Endodermal cell (in vitro differentiated cells): ENCODE data around the gene KCNMA1. TPM values are rescaled to one million over a fixed set of nuclear protein-coding genes. Genes with fewer than 3 reads are reported as not detected.
A peak's percentile ranks its signal among the peaks of the same experiment; 100 is the strongest.

ENCODE experiments used
- DNase-seq: peaks from one replicate; pipeline ENCODE4 v3.0.0-alpha.2; 2017
- H3K27ac ChIP-seq: 2 replicates; pipeline ENCODE4 v1.5.1; 2013; ENCODE audit warnings: mild to moderate bottlenecking, low read depth, low read length, moderate library complexity
- H3K27me3 ChIP-seq: 2 replicates; pipeline ENCODE4 v1.6.1; 2013; ENCODE audit warnings: mild to moderate bottlenecking, low read length, moderate library complexity; ENCODE audit not compliant: insufficient read depth, control insufficient read depth, poor library complexity, severe bottlenecking
- H3K36me3 ChIP-seq: 2 replicates; pipeline ENCODE4 v1.7.0; 2013; ENCODE audit warnings: mild to moderate bottlenecking, low read length, moderate library complexity; ENCODE audit not compliant: control insufficient read depth, insufficient read depth
- H3K4me1 ChIP-seq: one replicate; pipeline ENCODE4 v1.7.0; 2013; ENCODE audit warnings: low read length; ENCODE audit not compliant: control insufficient read depth, insufficient read depth
- H3K4me3 ChIP-seq: 2 replicates; pipeline ENCODE4 v1.5.1; 2013; ENCODE audit warnings: mild to moderate bottlenecking, low read length, moderate library complexity
- H3K9ac ChIP-seq: 2 replicates; pipeline ENCODE4 v1.6.1; 2013; ENCODE audit warnings: mild to moderate bottlenecking, low read length, moderate library complexity; ENCODE audit not compliant: poor library complexity, severe bottlenecking; ENCODE audit errors: extremely low read depth
- H3K9me3 ChIP-seq: 2 replicates; pipeline ENCODE4 v1.6.1; 2013; ENCODE audit warnings: mild to moderate bottlenecking, low read length, moderate library complexity; ENCODE audit not compliant: control insufficient read depth
- H3K27ac Mint-ChIP-seq: 2 replicates; pipeline ENCODE4 v1.8.0; 2020; ENCODE audit warnings: mixed read lengths
- H3K27me3 Mint-ChIP-seq: 2 replicates; pipeline ENCODE4 v1.8.0; 2021; ENCODE audit warnings: mild to moderate bottlenecking, mixed read lengths; ENCODE audit not compliant: insufficient read depth
- H3K36me3 Mint-ChIP-seq: 2 replicates; pipeline ENCODE4 v1.8.0; 2020; ENCODE audit warnings: low read depth, mixed read lengths
- H3K4me1 Mint-ChIP-seq: 2 replicates; pipeline ENCODE4 v1.8.0; 2020; ENCODE audit warnings: mixed read lengths
- H3K4me3 Mint-ChIP-seq: 2 replicates; pipeline ENCODE4 v1.8.0; 2020; ENCODE audit warnings: mild to moderate bottlenecking, moderate library complexity, mixed read lengths
- H3K9me3 Mint-ChIP-seq: 2 replicates; pipeline ENCODE4 v1.8.0; 2020; ENCODE audit warnings: mild to moderate bottlenecking, mixed read lengths
- CTCF ChIP-seq: fragments of 200-600 bp; sonication (generic); conservative IDR thresholded peaks from 2 replicates; pipeline ENCODE4 v1.5.0; 2021; ENCODE audit warnings: antibody characterized with exemption, mild to moderate bottlenecking
- WGBS, 2 experiments: methylation state at CpG; one replicate each; pipeline versions ENCODE4 v1.1.5 to v1.1.7; 2013; ENCODE audit warnings: missing lambda C conversion rate in 2 of 2, mixed read lengths in 1 of 2; ENCODE audit not compliant: insufficient coverage in 1 of 2, insufficient read length in 1 of 2; 5-methylcytosine and 5-hydroxymethylcytosine counted together
- total RNA-seq, 2 donors: library from RNA; stranded (reverse); fragmentation: NEBNext Ultra II Directional in 1 of 2; extraction: Animal tissue kit (Norgen Biotek cat#: 25700) in 1 of 2; gene quantifications; 2 replicates in 1 of 2; 3 replicates in 1 of 2; pipeline ENCODE4 v1.2.1, GENCODE V29; 2021

Gene KCNMA1
- total RNA-seq, 2 donors from 2014 or later, result 0.55 to 1.3 TPM

GRCh38 chr10:77380191-77380590 is 257.4 kb downstream of the KCNMA1 start:
- Histone ChIP-seq H3K4me1 (no peaks in the 10 kb centered on the region), H3K36me3 (no peaks in the 10 kb centered on the region), H3K9me3 (no peaks in the 10 kb centered on the region), H3K27me3 (peaks cover 11% of the 10 kb centered on the region), H3K27ac (no peak overlapping the region), H3K9ac (no peak overlapping the region), H3K4me3 (no peak overlapping the region)
- no peak for DNase-seq
- Mint-ChIP-seq H3K4me3 (no peak overlapping the region), H3K9me3 (no peaks in the 10 kb centered on the region), H3K36me3 (no peaks in the 10 kb centered on the region), H3K27ac (no peak overlapping the region), H3K4me1 (no peaks in the 10 kb centered on the region), H3K27me3 (peaks cover 2% of the 10 kb centered on the region)
- TF ChIP-seq CTCF, result no peak
- 85 to 88% methylated on average over 3 of the region's 3 CpGs for WGBS, 2 experiments

GRCh38 chr10:77378366-77379349 is 258.9 kb downstream of the KCNMA1 start:
- Histone ChIP-seq H3K36me3 (no peaks in the 10 kb centered on the region), H3K4me1 (no peaks in the 10 kb centered on the region), H3K4me3 (no peak overlapping the region), H3K27ac (no peak overlapping the region), H3K9ac (no peak overlapping the region), H3K27me3 (peaks cover 11% of the 10 kb centered on the region), H3K9me3 (no peaks in the 10 kb centered on the region)
- H3K4me3 Mint-ChIP-seq, result no peak overlapping the region
- H3K9me3 Mint-ChIP-seq, result no peaks in the 10 kb centered on the region
- H3K4me1 Mint-ChIP-seq, result no peaks in the 10 kb centered on the region
- no peak for DNase-seq
- peaks cover 2% of the 10 kb centered on the region for H3K27me3 Mint-ChIP-seq
- WGBS, 2 experiments, result 88 to 100% methylated on average over 2 to 4 of the region's 4 CpGs
- no peaks in the 10 kb centered on the region for H3K36me3 Mint-ChIP-seq
- H3K27ac Mint-ChIP-seq, result no peak overlapping the region
- no peak for TF ChIP-seq CTCF

GRCh38 chr10:77377678-77378352 is 259.8 kb downstream of the KCNMA1 start:
- no peaks in the 10 kb centered on the region for H3K36me3 Mint-ChIP-seq
- H3K9ac ChIP-seq, result no peak overlapping the region
- no peak overlapping the region for H3K4me3 ChIP-seq
- H3K4me3 Mint-ChIP-seq, result no peak overlapping the region
- DNase-seq, result peak; percentile 69
- peaks cover 2% of the 10 kb centered on the region for H3K27me3 Mint-ChIP-seq
- H3K9me3 Mint-ChIP-seq, result no peaks in the 10 kb centered on the region
- H3K27ac Mint-ChIP-seq, result no peak overlapping the region
- peak; percentile 70 for TF ChIP-seq CTCF
- H3K36me3 ChIP-seq, result no peaks in the 10 kb centered on the region
- no peaks in the 10 kb centered on the region for H3K9me3 ChIP-seq
- no peaks in the 10 kb centered on the region for H3K4me1 ChIP-seq
- H3K27me3 ChIP-seq, result peaks cover 11% of the 10 kb centered on the region
- no peak overlapping the region for H3K27ac ChIP-seq
- no peaks in the 10 kb centered on the region for H3K4me1 Mint-ChIP-seq
- WGBS, 2 experiments, result 72% methylated on average over 6 of the region's 6 CpGs; no CpG with 5 or more reads in 1 of the 2 experiments
